ENCODE results near the gene TMEM109.

Gene TMEM109

DNA sequence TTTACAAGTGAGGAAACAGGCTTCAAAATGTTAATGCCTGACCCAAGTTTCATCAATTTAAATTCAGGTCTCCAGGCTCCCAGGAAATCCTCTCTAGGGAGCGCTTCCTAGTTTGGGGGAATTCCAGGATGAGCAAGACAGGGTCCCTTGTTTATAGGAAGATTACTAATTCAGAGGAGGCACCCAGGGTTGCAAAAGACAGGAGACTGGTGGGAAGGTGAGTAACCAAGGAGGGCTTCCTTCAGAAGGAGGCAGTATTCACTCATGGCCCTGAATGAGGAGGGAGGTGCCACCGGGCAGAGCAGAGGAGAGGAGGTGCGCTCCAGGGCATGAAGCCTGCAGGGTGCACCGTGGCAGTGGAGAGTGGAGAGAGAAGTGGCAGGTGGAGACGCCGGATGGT lies 11.9 kb downstream of the TMEM109 start:
- DNase-seq (ENCODE audit: low read depth), result no peak

- DNase-seq (ENCODE audit: low read depth), result no peak
Observed at GRCh38 chr11:60926500-60926899, 12.5 kb downstream of the TMEM109 start.

DNA sequence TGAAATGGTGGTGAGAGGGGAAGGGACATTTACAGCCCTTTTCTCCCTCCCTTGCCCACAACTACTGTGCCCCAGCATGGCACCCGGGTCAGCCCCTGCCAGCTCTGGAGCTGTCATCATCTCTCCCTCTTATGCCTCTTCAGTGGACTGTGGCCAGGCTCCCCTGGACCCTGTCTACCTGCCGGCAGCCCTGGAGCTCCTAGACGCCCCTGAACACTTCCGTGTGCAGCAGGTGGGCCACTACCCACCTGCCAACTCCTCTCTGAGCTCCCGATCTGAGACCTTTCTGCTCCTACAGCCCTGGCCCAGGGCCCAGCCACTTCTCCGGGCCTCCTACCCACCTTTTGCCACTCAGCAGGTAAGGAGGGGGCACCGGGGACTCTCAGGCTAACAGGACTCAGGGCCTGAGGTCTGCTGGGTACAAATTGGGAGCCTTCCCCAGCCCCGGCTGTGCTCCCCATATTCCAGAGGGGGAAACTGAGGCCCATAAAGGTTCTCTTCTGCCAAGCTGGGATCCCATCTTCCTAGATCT lies 13.2 kb downstream of the TMEM109 start:
- no peak for DNase-seq (ENCODE audit: low read depth)

- DNase-seq (ENCODE audit: low read depth), result no peak
Observed at GRCh38 chr11:60927600-60927999, 13.6 kb downstream of the TMEM109 start.

GRCh38 chr11:60928563-60929001 lies 14.6 kb downstream of the TMEM109 start:
- no peak for DNase-seq (ENCODE audit: low read depth)

GRCh38 chr11:60929764-60930163 lies 15.8 kb downstream of the TMEM109 start:
- no peak for DNase-seq (ENCODE audit: low read depth)

DNA sequence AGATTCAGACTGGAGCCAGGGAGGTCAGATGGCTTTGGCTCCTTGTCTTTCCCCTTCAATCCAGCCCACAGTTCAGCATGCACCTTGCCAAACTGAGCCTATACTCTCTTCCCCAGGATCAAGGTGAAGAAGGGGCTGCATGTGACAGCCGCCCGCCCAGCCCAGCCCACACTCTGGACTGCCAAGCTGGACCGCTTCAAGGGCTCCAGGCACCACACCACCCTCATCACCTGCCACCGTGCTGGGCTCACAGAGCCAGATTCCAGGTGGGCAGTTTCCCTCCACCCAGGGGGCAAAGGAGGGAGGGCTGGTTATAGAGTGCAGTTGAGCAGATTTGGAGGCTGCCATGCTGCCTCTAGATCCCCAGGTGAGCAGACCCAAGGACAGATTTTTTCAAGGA lies 16.4 kb downstream of the TMEM109 start:
- DNase-seq (ENCODE audit: low read depth), result no peak

GRCh38 chr11:60931917-60932316 lies 18.0 kb downstream of the TMEM109 start:
- no peak for DNase-seq (ENCODE audit: low read depth)

DNA sequence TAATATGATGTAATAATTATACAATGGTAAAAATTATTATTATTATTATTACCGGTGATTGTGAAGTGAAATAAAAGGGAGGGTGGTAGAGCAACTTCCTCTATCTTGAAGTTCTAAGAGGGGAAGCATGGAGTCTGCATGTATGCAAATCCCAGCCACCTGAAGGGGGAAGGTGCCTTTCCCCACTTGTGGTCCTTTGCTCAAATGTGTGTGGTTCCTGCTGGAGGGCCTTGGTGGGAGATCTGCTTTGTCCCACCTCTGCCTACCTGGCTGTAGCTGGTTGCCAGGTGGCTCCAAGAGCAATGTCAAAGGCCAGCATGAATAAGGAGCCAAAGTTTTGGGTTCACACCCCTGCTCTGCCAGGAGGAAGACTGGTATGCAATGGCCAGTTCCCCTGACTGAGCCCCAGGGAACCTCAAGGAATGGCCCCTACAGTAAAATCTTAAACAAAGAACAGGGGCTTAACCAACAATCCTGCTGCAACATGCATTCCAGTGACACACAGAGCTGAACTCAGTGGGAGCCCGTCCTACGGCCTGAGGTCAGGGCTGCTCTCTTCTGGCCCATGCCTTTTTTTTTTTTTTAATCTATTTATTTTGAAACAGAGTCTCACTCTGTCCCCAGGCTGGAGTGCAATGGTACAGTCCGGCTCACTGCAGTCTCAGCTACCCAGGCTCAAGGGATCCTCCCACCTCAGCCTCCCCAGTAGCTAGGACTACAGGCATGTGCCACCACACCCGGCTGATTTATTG lies 18.8 kb downstream of the TMEM109 start:
- DNase-seq (ENCODE audit: low read depth), result no peak

DNA sequence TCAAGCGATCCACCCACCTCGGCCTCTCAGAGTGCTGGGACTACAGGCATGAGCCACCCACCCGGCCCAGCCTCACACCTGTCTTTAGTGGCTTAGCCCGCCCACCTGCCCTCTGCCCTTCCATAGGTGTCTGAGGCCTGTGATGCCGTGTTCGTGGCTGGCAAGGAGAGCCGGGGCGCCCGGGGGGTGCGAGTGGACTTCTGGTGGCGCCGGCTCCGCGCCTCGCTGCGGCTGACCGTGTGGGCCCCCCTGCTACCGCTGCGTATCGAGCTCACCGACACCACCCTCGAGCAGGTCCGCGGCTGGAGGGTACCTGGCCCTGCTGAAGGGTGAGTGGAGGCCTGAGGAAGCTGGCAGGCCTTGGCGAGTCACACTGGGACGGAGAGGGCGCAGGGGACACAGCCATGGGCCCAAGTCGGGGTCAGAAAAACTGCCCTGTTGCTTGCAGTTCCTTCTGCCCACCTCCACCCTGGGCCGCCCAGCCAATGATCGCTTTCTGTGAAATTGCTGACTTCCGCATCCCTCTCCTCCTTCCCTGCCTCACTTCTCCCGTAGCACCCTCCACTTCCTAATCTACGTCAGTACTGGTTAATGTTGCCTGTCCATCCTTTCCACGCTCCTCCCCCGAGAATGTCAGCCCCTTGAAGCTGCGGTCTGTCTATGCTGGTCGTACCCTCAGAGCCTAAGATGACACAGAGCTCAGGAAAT lies 19.6 kb downstream of the TMEM109 start:
- no peak for DNase-seq (ENCODE audit: low read depth)

GRCh38 chr11:60934124-60934789 lies 20.3 kb downstream of the TMEM109 start:
- DNase-seq (ENCODE audit: low read depth), result no peak

DNA sequence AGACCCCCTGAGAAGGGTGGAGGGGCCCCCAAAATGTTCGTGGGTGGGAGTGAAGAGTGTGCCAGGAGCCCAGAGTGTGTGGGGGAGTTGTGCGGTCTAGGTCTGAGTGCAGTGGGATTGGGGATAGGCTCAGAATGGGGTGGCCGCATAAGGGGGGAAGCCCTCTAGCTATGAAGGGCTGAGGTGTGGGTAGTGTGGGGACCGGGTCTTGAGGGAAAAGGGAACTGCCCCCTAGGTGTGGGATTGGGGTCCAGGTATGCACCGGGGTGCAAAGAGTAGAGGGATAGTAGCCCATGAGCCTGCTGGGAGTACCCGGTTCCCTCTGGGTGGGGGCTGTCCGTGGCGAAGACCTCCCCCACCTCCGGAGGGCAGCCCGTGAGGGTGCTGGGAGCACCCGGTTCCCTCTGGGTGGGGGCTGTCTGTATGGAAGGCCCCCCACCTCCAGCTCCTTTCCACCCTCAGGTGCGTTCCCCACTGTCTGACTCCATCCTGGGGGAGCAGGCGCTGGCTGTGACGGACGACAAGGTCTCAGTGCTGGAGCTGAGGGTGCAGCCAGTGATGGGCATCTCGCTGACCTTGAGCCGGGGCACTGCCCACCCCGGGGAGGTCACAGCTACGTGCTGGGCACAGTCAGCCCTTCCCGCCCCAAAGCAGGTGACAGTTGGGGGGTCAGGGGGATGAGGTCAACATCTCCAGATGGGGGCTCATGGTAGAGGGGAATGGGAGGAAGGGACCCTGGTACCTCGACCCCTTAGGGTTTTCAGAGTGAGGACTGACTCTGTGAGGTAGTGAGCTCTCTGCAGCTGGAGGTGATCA lies 21.0 kb downstream of the TMEM109 start:
- DNase-seq (ENCODE audit: low read depth), result no peak

GRCh38 chr11:60935676-60936442 lies 21.9 kb downstream of the TMEM109 start:
- no peak for DNase-seq (ENCODE audit: low read depth)

- DNase-seq (ENCODE audit: low read depth), result no peak
Observed at GRCh38 chr11:60936467-60937143, 22.6 kb downstream of the TMEM109 start.

GRCh38 chr11:60937144-60937527 lies 23.2 kb downstream of the TMEM109 start:
- DNase-seq (ENCODE audit: low read depth), result no peak

DNA sequence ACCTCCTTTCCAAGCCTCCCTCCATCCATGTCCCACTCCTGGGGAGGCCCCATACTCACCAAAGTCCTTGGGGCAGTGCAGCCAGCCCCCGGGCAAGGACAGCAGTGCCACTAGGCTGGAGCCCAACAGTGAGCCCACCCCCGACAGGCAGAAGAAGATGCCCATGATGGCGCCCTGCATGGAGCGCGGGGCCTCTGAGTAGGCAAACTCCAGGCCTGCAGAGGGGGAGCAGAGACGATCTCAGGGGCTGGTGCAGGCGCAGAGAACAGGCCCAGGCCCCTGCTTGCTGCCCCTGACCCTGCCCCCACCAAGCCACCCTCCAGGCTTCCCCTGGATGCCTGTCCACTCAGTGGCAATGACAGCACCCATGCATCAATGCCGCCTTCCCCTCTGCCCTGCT lies 23.9 kb downstream of the TMEM109 start:
- no peak for DNase-seq (ENCODE audit: low read depth)

GRCh38 chr11:60938500-60938899 lies 24.5 kb downstream of the TMEM109 start:
- no peak for DNase-seq (ENCODE audit: low read depth)

- no peak for DNase-seq (ENCODE audit: low read depth)
Observed at GRCh38 chr11:60939301-60939700, 25.3 kb downstream of the TMEM109 start.

- no peak for DNase-seq (ENCODE audit: low read depth)
Observed at GRCh38 chr11:60939855-60940254, 25.9 kb downstream of the TMEM109 start.

DNA sequence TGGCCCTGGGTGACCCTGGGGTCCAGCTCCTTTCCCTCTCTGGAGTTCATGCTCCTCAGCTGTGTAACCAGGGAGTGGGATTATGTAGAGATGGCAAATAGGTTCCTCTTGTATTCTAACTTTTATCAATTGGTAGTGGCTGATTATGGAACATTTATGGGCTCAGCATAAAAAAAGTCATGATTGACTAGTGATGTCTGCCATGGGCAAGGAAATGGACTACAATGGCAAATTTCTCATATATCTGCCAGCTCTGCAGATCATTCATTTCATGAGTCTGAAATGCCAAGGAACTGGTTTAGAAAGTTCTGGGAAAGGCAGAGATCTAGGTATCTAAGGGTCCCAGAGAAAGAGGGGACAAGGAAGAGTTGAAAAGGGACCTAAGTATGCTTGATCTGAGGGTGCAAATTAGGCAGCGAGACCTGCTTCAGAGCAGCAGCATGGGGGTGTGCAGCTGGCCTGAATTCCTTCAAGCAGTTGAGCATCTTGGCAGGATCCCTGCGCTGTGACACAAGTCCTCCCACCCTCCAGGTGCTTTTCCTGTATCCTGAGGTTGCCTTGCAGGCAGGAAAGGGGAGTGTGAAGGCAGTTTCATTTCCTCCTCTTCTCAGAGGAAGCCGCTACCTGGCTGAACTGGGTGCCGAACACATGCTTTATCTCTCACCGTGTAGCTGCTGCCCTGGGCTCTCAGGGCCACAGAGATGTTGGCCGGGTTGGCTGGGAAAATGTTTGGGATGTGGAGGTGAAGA lies 27.6 kb downstream of the TMEM109 start:
- DNase-seq (ENCODE audit: low read depth), result no peak
